Activated naive CD4-positive, alpha-beta T cell treated with anti-CD3 and anti-CD28 coated beads, Interleukin-2, amount 10 ng/mL, durations not matched to agents 7 days and 5 days (primary cell): Measurements from ENCODE around the gene PAMR1.

Experiments
- CTCF ChIA-PET: fragments of 350-600 bp; sonication (Branson Sonifier 250); formaldehyde crosslinking; loops from one replicate; lab custom pipeline; 2021; ENCODE audit warnings: antibody characterized with exemption; lab: Charles Lee
- DNase-seq: peaks from one replicate; pipeline ENCODE4 v3.0.0-alpha.2; 2020
- H3K27ac Mint-ChIP-seq: one replicate; pipeline ENCODE4 v1.8.0; 2021; ENCODE audit warnings: mild to moderate bottlenecking, moderate library complexity, mixed read lengths
- H3K27me3 Mint-ChIP-seq: one replicate; pipeline ENCODE4 v1.8.0; 2021; ENCODE audit warnings: mild to moderate bottlenecking, mixed read lengths
- H3K36me3 Mint-ChIP-seq: one replicate; pipeline ENCODE4 v1.8.0; 2021; ENCODE audit warnings: mixed read lengths
- H3K4me1 Mint-ChIP-seq: one replicate; pipeline ENCODE4 v1.8.0; 2021; ENCODE audit warnings: mixed read lengths
- H3K4me3 Mint-ChIP-seq: one replicate; pipeline ENCODE4 v1.8.0; 2021; ENCODE audit warnings: mild to moderate bottlenecking, moderate library complexity, mixed read lengths
- H3K9me3 Mint-ChIP-seq: one replicate; pipeline ENCODE4 v1.8.0; 2021; ENCODE audit warnings: mixed read lengths

PAMR1 gene

DNA sequence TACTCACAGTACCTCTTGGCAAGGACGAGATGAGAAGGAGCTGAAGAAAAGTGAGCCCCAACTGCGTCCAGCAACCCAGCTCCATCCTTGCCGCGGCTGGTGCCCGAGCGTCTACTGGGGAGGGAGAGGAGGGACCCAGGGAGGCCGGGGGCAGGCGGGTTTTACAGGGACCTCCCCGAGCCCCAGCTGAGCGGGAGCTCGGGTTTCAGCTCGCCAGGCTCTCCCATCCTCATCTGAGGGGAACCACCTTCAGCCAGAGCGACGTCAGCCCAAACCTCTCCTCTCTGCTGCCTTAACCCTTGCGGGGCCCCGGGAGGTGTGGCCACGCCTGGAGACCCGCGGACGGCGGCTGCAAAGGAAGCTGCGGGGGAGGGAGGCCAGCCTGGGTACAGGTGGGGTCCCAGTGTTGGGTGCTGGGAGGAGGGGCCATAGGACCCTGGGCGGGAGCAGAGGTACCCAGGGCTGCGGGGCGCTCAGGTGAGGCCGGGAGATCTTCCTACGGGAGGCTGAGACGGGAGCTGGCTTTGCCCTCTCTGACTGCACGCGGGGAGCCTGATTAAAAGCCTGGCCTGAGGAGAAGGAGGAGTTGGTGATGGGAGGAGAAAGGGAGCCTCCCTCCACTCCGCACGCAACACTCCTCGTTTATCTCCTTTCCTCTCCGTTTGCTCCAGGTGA is at the start of gene PAMR1:
TSS of gene PAMR1 (minus strand) at position 116 of the 675 bp plus-strand sequence. CDS start at position 85, 31 bp downstream.
- Mint-ChIP-seq H3K27me3 (peaks cover 64% of the 10 kb centered on the region), H3K4me3 (no peak within 1 kb of the TSS), H3K9me3 (no peaks in the 10 kb centered on the region), H3K36me3 (no peaks in the 10 kb centered on the region), H3K4me1 (no peaks in the 10 kb centered on the region), H3K27ac (no peak within 1 kb of the TSS)
- no peak for DNase-seq
- CTCF ChIA-PET, result no interaction called here

- H3K27me3 Mint-ChIP-seq, result no peaks in the 10 kb centered on the region
- H3K9me3 Mint-ChIP-seq, result peaks cover 2% of the 10 kb centered on the region
- no peaks in the 10 kb centered on the region for H3K36me3 Mint-ChIP-seq
- CTCF ChIA-PET, result no interaction called here
- no peak for DNase-seq
- H3K4me3 Mint-ChIP-seq, result no peak overlapping the region
- H3K27ac Mint-ChIP-seq, result no peak overlapping the region
- no peaks in the 10 kb centered on the region for H3K4me1 Mint-ChIP-seq
These were observed 46.3 kb upstream of the PAMR1 start for GRCh38 chr11:35571696-35572095.

- no peaks in the 10 kb centered on the region for H3K36me3 Mint-ChIP-seq
- no peak for DNase-seq
- no peaks in the 10 kb centered on the region for H3K4me1 Mint-ChIP-seq
- CTCF ChIA-PET, result no interaction called here
- peaks cover 2% of the 10 kb centered on the region for H3K9me3 Mint-ChIP-seq
- no peak overlapping the region for H3K4me3 Mint-ChIP-seq
- no peak overlapping the region for H3K27ac Mint-ChIP-seq
- peaks cover 4% of the 10 kb centered on the region for H3K27me3 Mint-ChIP-seq
These were observed 42.5 kb upstream of the PAMR1 start for GRCh38 chr11:35567737-35568465.

DNA sequence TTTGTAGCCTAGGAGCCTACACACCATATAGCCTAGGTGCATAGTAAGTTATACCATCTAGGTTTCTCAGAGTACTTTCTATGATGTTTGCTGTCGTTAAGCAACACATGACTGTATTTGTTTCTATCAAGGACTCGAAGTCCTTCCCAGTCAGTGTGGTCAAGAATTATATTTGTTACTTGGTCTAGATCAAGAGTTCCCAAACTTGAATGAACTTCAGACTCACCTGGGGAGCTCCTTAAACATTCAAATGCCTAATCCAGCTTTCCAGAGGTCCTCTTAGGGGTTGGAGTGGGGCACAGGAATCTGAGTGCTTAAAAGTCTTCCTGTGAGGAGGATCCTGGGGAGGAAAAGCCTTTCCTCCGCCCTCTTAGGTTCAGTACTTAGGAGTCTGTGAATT is 41.5 kb upstream of the PAMR1 start:
- Mint-ChIP-seq H3K36me3 (no peaks in the 10 kb centered on the region), H3K4me3 (no peak overlapping the region), H3K27ac (no peak overlapping the region), H3K27me3 (peaks cover 11% of the 10 kb centered on the region), H3K4me1 (no peaks in the 10 kb centered on the region), H3K9me3 (peaks cover 2% of the 10 kb centered on the region)
- DNase-seq, result no peak
- CTCF ChIA-PET, result no interaction called here

DNA sequence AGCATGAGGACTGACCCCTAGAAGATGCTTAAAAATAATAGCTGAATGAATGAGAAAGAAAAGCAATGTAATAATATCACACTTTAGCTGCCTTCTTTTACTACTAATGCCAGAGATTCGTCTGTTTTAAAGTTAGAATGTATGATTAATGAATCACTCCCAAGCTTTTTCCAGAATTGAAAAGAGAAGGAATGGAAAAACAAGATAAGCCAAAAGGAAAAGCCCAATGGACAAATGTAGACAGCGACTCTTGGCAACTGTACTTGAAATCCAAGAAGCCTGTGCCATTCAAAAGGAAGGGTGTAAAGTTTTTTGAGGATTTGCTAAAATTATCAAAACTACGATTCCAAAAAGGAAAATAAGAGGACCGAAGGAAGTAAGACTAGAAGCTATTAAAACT is 40.8 kb upstream of the PAMR1 start:
- H3K27ac Mint-ChIP-seq, result no peak overlapping the region
- peaks cover 2% of the 10 kb centered on the region for H3K9me3 Mint-ChIP-seq
- no peaks in the 10 kb centered on the region for H3K4me1 Mint-ChIP-seq
- H3K27me3 Mint-ChIP-seq, result peaks cover 11% of the 10 kb centered on the region
- DNase-seq, result no peak
- H3K4me3 Mint-ChIP-seq, result no peak overlapping the region
- CTCF ChIA-PET, result no interaction called here
- H3K36me3 Mint-ChIP-seq, result no peaks in the 10 kb centered on the region

DNA sequence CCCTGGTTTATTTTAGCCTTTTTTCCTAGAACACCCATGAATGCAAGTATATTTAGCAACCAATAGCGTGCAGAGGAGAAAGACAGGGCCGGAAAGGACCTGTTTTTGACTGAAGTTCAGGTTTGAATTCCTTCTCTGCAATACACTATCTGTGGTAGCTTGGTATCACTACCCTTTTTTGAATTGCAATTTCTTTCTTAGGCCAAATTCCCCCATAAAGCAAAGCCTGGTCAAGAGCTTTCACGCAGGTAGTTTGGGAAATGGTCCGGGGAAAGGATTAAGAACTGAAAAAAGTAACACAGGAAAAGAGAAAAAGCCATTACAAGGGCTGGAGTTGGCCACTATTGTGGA is 38.8 kb upstream of the PAMR1 start:
- H3K27ac Mint-ChIP-seq, result no peak overlapping the region
- H3K36me3 Mint-ChIP-seq, result no peaks in the 10 kb centered on the region
- peaks cover 18% of the 10 kb centered on the region for H3K27me3 Mint-ChIP-seq
- no peak overlapping the region for H3K4me3 Mint-ChIP-seq
- H3K9me3 Mint-ChIP-seq, result peaks cover 2% of the 10 kb centered on the region
- no peak for DNase-seq
- no peaks in the 10 kb centered on the region for H3K4me1 Mint-ChIP-seq
- CTCF ChIA-PET, result no interaction called here

- no peak for DNase-seq
- no peaks in the 10 kb centered on the region for H3K36me3 Mint-ChIP-seq
- no peak overlapping the region for H3K27ac Mint-ChIP-seq
- no peaks in the 10 kb centered on the region for H3K4me1 Mint-ChIP-seq
- CTCF ChIA-PET, result no interaction called here
- peaks cover 2% of the 10 kb centered on the region for H3K9me3 Mint-ChIP-seq
- H3K27me3 Mint-ChIP-seq, result peaks cover 18% of the 10 kb centered on the region
- no peak overlapping the region for H3K4me3 Mint-ChIP-seq
These were observed 38.2 kb upstream of the PAMR1 start for GRCh38 chr11:35563484-35564244.

- DNase-seq, result no peak
- Mint-ChIP-seq H3K4me3 (no peak overlapping the region), H3K27ac (no peak overlapping the region), H3K27me3 (peaks cover 23% of the 10 kb centered on the region), H3K36me3 (no peaks in the 10 kb centered on the region), H3K9me3 (no peaks in the 10 kb centered on the region), H3K4me1 (no peaks in the 10 kb centered on the region)
- CTCF ChIA-PET, result interaction anchor here (1.0 kb wide), 1 partner anchor 8 kb away, joined by 3 read pairs; no protein-coding TSS in a partner anchor
These were observed 34.5 kb upstream of the PAMR1 start for GRCh38 chr11:35559949-35560348.

DNA sequence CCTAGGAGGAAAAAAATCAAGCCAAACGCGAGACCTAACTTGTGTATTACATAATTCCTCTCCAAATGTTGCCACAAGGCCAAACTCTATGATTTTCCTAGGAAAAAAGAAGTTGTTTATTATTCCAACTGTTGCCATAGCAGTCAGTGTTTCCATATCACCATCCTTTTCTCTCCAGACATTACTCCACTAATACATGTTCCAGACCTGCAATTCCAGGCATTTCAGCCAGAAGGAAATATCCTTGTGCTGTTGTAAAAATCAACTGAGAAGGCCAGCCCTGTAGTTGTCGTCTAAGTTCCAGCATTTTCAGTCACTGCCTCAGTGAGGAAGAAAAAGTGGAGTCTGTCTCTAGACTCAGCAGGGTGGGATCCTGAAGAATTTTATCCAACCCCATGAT is 33.1 kb upstream of the PAMR1 start:
- CTCF ChIA-PET, result no interaction called here
- Mint-ChIP-seq H3K27ac (no peak overlapping the region), H3K4me3 (no peak overlapping the region), H3K27me3 (peaks cover 27% of the 10 kb centered on the region), H3K9me3 (no peaks in the 10 kb centered on the region), H3K36me3 (no peaks in the 10 kb centered on the region), H3K4me1 (no peaks in the 10 kb centered on the region)
- DNase-seq, result no peak

- no peaks in the 10 kb centered on the region for H3K36me3 Mint-ChIP-seq
- no peak for DNase-seq
- H3K4me1 Mint-ChIP-seq, result no peaks in the 10 kb centered on the region
- H3K27ac Mint-ChIP-seq, result no peak overlapping the region
- H3K9me3 Mint-ChIP-seq, result no peaks in the 10 kb centered on the region
- CTCF ChIA-PET, result no interaction called here
- H3K4me3 Mint-ChIP-seq, result no peak overlapping the region
- peaks cover 20% of the 10 kb centered on the region for H3K27me3 Mint-ChIP-seq
These were observed 30.1 kb upstream of the PAMR1 start for GRCh38 chr11:35555488-35555887.

- no peaks in the 10 kb centered on the region for H3K36me3 Mint-ChIP-seq
These were observed 29.3 kb upstream of the PAMR1 start for GRCh38 chr11:35554491-35555437.

GRCh38 chr11:35553831-35554230 is 28.4 kb upstream of the PAMR1 start:
- Mint-ChIP-seq H3K36me3 (no peaks in the 10 kb centered on the region), H3K27me3 (peaks cover 19% of the 10 kb centered on the region), H3K27ac (no peak overlapping the region), H3K4me3 (no peak overlapping the region), H3K9me3 (no peaks in the 10 kb centered on the region), H3K4me1 (no peaks in the 10 kb centered on the region)
- no peak for DNase-seq
- CTCF ChIA-PET, result no interaction called here

More at GRCh38 chr11:35554491-35555437, 29.3 kb upstream of the PAMR1 start:
- Mint-ChIP-seq H3K4me3 (no peak overlapping the region), H3K27me3 (peaks cover 14% of the 10 kb centered on the region), H3K27ac (no peak overlapping the region), H3K9me3 (no peaks in the 10 kb centered on the region), H3K4me1 (no peaks in the 10 kb centered on the region)
- CTCF ChIA-PET, result no interaction called here
- no peak for DNase-seq

- Mint-ChIP-seq H3K36me3 (no peaks in the 10 kb centered on the region), H3K27ac (no peak overlapping the region), H3K4me3 (no peak overlapping the region), H3K9me3 (no peaks in the 10 kb centered on the region), H3K4me1 (no peaks in the 10 kb centered on the region), H3K27me3 (peaks cover 20% of the 10 kb centered on the region)
- no peak for DNase-seq
- CTCF ChIA-PET, result no interaction called here
These were observed 27.6 kb upstream of the PAMR1 start for GRCh38 chr11:35553021-35553420.

DNA sequence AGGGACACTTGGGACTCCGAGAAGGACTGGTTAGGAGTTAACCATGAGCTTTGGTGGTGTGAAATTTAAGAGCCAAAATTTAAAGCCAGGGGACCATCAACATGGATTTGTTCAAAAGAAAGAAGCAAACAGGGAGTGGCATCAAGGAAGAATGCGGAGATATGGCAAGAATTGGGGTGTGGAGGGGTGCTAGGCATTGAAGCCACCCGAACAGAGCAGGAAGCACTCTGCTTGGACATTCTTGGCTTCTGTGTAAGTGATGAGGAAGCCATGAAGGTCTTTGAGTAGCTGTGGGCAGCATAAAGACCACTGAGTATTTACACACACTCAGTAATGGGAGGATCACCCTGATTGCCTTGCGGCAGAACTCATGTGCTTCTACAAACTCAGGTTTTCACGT is 27.2 kb upstream of the PAMR1 start:
- H3K36me3 Mint-ChIP-seq, result no peaks in the 10 kb centered on the region
- no peak for DNase-seq
- no peaks in the 10 kb centered on the region for H3K4me1 Mint-ChIP-seq
- CTCF ChIA-PET, result no interaction called here
- no peak overlapping the region for H3K27ac Mint-ChIP-seq
- no peak overlapping the region for H3K4me3 Mint-ChIP-seq
- H3K27me3 Mint-ChIP-seq, result peaks cover 19% of the 10 kb centered on the region
- H3K9me3 Mint-ChIP-seq, result no peaks in the 10 kb centered on the region
